HG02571 (cell line): ENCODE results near the gene RAB28.
A peak's percentile ranks its signal among the peaks of the same experiment; 100 is the strongest.
"Not testable (repeated sequence)": the region's sequence is repeated elsewhere in the genome, so short reads cannot be mapped to it uniquely, and the experiment has no call there.

Experiments
- ATAC-seq: cut with Tn5 transposase; IDR thresholded peaks from one replicate; pipeline ENCODE4 v1.9.1; 2021; ENCODE audit warnings: mild to moderate bottlenecking, moderate library complexity; ENCODE audit not compliant: unreplicated experiment

Gene RAB28

DNA sequence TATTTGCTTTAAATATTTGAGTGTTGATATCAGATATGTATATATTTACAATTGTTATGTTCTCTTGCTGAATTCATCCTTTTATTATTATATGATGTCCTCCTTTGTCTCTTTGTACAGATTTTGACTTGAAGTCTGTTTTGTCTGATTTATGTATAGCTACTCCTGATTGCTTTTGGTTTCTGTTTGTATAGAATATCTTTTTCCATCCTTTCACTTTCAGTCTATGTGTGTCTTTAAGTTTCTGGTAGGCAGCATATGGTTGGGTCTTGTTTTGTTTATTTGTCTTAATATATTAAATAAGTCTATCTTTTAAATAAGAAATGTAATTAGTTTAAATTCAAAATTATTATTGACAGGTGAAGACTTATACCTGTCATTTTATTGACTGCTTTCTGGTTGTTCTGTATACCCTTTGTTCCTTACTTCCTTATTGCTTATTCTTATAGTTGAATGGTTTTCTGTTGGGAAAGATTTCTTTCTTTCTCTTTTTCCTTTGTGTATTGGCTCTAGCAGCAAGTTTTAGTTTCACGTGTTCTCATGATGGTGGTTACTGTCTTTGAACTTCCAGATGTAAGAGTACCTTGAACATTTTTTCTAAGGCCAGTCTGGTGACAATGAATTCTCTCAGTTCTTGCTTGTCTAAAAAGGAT, 31.1 kb downstream of the RAB28 start:
- ATAC-seq, result no peak

DNA sequence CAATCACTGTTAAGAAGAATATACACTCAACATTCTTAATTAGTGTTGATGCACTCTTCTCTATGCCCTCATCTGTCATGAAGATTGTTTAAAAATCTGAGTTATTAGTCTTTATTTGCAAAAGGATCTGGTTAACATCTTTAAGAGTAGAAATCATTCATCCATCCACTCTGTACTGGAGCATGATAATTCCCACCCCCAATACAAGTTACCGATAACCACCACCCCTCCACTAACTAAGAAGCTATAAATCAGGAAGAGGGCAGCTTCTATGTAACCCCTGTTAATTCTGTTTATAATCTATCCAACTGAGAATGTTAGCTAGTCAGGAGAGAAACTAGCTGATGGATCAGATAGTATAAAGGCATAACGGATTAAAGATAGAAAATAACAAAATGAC, 34.5 kb downstream of the RAB28 start:
- no peak for ATAC-seq

DNA sequence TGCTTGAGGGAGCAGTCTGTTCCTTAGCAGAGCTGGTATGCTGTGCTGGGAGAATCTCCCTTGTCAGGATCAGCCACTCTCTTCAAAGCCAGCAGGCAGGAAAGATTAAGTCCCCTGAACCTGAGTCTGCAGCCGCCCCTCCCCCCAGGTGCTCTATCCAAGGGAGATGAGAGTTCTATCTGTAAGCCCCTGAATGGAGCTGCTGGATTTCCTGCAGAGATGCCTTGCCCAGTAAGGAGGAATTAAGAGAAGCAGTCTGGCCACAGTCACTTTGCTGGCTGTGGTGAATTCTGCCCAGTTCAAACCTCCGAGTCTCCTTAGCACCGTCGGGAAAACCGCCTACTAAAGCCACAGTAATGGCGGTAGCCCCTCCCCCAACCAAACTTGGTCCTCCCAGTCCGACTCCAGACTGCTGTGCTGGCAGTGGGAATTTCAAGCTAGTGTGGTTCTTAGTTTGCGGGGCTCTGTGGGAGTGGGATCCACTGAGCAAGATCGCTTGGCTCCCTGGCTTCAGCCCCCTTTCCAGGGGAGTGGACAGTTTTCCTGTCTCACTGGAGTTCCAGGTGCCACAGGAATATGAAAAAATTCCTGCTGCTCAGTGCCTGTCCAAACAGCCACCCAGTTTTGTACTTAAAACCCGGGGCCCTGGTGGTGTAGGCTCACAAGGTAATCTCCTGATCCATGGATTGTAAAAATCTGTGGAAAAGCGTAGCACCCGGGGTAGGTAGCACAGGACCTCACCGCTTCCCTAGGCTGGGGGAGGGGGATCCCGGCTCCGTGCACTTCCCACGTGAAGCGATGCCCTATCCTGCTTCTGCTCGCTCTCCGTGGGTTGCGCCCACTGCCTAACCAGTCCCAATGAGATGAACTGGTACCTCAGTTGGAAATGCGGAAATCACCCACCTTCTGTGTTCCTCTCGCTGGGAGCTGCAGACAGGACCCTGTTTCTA, 38.0 kb downstream of the RAB28 start:
- no peak for ATAC-seq

DNA sequence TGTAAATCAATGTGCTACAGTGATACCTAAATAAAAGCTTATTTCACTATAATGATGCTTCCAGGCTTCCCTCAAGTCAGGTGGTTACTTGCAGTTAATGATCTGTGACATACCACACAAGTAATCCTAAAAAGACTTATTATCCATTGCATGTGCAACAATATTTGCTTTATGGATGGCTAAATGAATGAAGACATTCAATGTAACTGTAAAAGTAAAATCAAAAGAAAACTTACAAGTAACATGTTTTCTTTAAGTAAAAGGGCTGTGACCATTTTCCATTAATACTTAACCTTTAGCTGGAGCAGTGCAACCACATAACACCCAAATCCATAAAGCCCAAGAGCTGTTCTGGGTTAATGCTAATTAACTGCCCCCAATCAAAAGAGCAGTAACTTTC, 42.6 kb downstream of the RAB28 start:
- no peak for ATAC-seq

DNA sequence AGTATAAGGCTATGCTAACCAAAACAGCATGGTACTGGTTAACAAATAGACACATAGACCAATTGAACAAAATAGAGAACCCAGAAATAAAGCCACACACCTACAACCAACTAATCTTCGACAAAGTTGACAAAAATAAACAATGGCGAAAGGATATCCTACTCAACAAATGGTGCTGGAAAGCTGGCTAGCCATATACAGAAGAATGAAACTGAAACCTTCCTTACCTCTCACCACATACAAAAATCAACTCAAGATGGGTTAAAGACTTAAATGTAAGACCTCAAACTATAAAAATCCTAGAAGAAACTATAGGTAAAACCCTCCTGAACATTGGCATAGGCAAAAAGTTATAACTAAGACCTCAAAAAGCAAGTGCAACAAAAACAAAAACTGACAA, 47.2 kb downstream of the RAB28 start:
- no peak for ATAC-seq

DNA sequence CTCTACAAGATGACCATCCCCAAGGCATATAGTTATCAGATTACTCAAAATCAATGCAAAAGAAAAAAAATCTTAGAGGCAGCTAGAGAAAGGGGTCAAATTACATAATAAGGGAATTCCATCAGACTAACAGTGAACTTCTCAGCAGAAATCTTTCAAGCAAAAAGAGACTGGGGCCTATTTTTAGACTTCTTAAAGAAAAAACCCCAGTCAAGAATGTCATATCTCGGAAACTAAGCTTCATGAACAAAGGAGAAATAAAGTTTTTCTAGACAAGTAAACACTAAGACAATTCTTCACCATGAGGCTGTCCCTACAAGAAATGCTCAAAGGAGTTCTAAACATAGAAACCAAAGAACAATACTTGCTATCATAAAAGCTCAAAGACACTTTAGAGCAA, 51.7 kb downstream of the RAB28 start:
- no peak for ATAC-seq

DNA sequence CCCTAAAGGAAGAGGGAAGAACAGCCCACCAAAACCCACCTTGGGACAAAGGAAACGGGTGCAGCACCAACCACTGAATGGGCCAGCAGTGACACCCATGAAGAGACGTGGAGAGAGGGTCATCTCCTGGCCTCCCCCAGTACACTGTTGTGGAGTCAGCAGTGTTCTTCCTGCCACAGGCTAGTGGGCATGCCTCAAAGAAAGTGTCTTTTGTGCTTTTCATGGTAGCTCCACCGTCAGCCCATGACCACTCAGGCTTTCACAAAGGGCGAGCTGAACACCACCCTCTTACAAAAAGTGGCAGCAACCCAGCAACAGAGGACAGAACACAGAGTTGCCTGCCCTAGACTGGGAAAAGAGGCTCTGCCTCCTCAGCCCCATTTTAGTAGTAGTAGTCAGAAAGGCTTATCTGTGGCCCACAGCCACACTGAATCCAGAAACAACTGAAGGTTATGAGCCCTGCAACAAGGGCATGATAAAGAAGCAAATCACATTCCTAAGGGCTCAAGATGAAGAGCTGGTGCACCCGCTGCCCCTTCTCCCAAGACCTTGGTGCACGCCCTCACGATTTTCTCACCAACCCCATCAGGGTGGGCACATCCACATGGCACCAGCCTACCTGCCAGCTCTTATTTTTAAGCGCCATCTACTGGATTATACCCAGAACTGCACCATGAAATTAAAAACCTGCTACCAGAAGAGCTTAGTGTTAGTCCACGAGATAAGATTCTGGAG, 53.1 kb downstream of the RAB28 start:
- no peak for ATAC-seq

DNA sequence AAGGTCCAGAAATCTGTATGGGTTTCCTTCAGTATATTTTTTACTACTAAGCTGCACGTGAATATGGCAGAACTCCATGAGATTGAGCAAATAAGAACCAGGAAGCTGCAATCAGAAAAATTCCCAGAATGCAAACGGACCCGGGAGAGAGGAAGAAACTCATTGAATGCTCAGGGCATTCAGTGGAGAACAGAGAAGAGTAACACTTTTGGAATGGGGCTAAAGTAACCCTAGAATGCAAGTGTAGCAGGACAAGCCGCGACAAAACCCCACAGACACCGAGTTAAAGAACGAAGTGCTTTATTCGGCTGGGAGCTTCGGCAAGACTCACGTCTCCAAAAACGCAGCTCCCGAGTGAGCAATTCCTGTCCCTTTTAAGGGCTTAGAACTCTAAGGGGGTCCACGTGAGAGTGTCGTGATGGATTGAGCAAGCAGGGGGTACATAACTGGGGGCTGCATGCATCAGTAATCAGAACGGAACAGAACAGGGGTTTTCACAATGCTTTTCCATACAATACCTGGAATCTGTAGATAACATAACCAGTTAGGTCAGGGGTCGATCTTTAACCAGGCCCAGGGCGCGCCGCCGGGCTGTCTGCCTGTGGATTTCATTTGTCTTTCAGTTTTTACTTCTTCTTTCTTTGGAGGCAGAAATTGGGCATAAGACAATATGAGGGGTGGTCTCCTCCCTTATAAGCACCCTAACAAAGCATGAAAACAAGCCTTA, 56.4 kb downstream of the RAB28 start:
- no peak for ATAC-seq

DNA sequence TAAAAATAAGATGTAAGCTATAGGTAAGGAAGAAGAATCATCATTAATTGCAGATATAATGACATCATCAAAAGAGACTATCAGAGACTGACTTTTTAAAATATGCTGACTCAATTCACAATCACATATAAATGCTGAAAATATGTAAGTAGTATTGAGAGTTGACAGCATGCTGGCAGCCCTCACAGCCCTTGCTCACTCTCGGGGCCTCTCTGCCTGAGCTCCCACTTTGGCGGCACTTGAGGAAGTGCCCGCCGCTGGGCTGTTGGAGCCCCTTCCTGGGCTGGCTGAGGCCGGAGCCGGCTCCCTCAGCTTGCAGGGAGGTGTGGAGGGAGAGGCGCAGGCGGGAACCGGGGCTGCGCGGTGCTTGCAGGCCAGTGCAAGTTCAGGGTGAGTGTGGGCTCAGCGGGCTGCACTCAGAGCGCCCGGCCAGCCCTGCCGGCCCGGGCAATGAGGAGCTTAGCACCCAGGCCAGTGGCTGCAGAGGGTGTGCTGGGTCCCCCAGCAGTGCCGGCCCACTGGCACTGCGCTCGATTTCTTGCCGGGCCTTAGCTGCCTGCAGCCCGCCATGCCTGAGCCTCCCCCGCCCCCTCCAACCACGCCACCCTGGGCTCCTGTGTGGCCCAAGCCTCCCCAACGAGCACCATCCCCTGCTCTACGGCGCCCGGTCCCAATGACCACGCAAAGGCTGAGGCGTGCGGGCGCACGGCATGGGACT, 68.9 kb downstream of the RAB28 start:
- no peak for ATAC-seq

DNA sequence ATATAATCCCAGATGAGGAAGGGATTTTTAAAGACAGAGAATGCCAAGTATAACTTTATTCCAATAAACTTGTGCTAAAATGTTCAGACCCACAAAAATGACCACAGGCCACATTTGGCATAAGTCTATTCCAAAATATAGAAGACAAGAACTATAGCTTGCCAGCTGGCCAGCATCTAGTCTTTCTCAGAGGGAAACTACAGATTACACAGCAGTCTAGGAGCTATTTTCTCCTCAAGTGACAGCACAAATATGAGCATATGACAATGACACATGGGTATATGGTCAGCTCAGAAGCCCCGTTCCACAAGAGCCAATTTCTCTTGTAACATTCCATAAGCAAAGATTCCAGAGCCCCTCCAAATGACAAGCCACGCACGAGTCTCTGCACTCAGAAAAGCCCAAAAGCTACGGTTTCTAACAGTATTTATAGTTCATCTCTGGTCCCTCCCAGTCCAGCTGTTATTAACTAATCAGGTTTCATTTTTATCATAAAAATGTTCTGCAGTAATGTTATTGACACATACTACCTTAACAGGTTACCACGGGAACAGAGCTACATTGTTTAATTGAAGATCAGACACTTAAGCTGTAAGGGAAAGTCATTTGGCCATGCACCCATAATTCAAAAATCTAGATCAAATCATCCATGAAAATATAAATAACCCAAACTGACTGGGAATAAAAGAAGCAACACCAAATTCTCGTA, 70.3 kb downstream of the RAB28 start:
- no peak for ATAC-seq

DNA sequence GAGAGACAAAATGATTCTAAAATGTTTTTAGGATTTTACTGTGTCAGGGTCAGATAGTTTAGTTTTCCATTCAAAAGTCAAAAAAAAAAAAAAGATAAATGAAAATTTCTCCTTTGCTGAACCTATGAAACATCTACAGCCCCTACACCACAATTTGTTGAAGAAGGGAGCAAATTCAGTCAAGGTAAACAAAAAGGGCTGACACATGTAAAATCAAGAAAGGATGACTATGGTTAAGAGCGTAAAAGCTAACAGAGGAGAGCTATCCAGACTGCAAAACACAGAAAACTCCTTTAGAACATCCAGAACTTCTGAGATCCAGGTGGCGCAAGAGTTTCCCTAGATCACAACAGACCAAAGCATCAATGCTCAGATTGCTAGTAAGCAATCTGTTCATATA, 72.2 kb downstream of the RAB28 start:
- no peak for ATAC-seq

DNA sequence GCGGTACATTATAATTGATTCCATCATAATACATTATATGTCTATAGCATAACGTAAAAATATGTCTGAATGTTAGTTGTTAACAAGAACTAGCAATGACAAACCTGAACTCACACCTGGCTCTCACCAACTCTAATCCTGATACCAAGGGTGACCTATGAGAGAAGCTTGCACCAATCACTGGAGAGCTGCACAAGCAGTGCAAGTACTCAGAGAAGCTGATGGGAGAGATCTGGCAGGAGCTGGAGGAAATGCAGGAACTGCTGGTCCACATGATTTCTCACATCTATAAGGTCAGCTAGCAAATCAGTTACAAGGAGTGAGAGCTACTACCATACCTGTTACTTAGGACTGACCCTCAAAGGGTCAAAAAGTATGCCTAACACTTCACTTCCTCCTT, 74.8 kb downstream of the RAB28 start:
- ATAC-seq, result no peak

DNA sequence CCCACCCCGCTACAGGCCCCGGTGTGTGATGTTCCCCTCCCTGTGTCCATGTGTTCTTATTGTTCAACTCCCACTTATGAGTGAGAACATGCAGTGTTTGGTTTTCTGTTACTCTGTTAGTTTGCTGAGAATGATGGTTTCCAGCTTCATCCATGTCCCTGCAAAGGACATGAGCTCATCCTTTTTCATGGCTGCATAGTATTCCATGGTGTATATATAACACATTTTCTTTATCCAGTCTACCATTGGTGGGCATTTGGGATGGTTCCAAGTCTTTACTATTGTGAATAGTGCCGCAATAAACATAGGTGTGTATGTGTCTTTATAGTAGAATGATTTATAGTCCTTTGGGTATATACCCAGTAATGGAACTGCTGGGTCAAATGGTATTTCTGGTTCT, 78.0 kb downstream of the RAB28 start:
- not testable (repeated sequence) for ATAC-seq

DNA sequence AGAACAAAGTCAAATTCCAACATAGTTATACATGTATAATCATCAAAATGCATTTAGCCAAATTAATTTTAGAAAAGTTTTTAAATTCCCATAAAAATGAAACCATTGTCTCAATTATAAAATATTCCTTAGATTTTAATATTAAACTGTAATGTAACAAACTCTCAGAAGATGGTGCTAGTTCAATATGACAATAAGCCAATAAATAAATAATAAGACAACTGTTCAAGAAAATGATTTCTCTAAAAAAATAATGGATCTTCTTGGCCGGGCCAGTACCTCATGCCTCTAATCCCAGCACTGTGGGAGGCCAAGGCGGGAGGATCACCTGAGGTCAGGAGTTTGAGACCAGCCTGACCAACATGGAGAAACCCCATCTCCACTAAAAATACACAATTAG, 80.3 kb downstream of the RAB28 start:
- no peak for ATAC-seq

DNA sequence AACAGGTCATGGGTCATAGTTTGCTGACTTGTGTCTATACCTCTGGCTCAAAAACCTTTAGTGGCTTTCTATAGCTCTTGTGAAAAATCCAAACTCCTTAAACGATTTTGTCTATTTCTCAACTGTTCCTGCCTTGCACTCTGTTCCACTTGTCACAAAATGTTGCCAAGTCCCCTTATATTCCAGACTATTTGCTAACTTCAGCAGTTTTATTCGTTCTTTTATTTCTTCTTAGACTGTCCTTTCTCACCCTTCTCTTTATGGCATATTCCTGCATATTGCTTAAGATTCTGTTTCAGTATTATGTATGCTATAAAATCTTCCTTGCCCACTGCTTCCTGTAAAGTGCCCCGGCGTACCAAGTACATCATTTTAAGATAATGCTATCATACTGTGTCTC, 80.8 kb downstream of the RAB28 start:
- ATAC-seq, result no peak

DNA sequence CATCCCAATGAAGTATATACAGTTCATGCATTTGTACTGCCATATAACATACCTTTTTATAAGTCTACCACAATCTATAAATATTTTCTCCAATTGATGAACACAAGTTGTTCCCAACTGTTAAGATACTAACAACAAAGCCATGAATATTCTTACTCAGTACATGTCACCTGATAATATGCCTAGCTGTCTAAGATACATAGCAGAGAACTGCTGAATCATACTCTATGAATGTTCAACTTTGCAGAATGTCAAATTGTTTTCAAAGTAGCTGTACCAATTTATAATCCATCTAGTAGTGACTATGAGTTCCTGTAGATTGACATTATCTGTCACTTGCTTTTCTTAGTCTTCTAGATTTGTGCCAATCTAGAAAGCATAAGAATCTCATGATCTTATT, 84.9 kb downstream of the RAB28 start:
- ATAC-seq, result no peak

DNA sequence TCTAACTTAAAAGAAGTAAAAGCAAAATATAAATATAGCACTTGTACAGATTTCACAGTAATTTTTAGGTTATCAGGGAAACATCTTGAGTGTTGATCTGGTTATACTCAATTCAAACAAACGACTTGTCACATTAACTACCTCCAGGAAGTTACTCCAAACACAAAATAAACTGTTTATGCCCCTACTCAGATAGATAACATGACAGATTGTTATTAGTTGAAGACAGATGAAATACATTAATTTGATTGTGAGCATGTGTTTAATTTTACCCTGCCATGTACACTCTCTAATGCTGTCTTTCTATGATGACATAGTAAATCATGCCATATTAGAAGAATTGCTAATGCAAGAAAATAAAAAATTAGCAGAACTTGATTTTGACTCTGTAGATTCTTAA, 88.0 kb downstream of the RAB28 start:
- ATAC-seq, result no peak

DNA sequence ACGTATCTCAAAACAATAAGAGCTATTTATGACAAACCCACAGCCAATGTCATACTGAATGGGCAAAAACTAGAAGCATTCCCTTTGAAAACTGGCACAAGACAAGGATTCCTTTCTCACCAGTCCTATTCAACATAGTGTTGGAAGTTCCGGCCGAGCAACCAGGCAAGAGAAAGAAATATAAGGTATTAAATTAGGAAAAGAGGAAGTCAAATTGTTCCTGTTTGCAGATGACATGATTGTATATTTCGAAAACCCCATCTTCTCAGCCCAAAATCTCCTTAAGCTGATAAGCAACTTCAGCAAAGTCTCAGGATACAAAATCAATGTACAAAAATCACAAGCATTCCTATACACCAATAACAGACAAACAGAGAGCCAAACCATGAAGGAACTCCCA, 94.2 kb downstream of the RAB28 start:
- not testable (repeated sequence) for ATAC-seq

DNA sequence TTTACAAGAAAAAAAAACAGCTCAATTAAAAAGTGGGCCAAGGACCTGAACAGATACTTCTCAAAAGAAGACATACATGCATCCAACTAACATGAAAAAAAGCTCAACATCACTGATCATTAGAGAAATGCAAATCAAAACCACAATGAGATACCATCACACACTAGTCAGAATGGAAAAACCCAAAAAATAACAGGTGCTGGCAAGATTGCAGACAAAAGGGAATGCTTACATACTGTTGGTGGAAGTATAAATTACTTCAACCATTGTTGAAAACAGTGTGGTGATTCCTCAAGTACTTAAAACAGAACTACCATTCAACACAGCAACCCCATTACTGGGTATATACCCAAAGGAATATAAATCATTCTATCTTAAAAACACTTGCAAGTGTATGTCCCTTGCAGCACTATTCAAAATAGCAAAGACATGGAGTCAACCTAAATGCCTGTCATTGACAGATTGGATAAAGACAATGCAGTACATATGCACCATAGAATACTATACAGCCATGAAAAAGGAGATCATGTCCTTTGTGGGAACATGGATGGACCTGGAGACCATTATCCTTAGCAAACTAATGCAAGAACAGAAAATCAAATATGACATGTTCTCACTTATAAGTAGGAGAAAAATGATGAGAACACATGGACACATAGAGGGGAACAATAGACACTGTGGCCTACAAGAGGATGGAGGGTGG, 97.6 kb downstream of the RAB28 start:
- peak; percentile 90 for ATAC-seq
